HG03039 (cell line): ENCODE measurements around the gene SERTM2.

Source experiments
- ATAC-seq: cut with Tn5 transposase; IDR thresholded peaks from one replicate; pipeline ENCODE4 v1.9.1; 2021; ENCODE audit warnings: mild to moderate bottlenecking, moderate library complexity; ENCODE audit not compliant: unreplicated experiment

Gene SERTM2

DNA sequence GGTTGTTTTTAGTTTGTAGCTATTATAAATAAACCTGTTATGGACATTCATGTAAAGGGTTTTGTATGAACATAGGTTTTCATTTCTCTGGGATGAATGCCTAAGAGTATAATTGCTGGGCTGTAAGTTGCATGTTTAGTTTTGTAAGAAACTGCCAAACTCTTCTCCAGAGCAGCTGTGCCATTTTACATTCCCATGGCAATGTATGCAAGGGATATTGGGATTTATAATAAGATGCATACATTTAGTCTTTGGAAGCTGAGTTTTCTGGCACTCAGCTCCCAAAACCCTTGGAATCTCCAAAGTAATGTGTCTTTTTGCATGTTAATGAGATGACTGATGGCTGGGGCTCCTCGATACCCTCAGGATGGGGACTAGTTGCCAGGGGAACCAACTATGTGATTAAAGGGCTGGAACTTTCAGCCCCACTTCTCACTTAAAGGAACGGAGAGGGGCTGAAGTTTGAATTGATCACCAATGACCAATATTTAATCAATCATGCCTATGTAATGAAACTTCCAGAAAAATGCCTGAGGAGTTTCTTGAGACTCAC lies 44.0 kb downstream of the SERTM2 start:
- no peak for ATAC-seq

DNA sequence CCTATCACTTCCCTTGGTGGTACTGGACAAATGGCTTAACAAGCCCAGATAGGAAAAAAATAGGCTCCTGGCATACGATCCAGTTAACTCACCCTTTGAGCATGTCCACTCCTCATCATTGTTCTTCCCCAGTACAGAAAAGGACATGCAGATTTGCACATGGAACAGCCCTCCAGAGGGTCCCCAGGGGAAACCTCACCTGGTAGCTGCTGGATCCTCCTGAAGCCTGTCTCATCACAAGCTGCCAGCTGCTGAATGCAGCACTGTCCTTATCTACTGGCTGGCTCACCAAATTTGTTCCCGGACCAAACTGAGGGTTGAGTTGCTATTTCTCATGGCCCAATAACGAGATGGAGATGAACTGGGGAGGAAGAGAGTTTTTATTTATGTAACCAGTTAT lies 49.4 kb downstream of the SERTM2 start:
- ATAC-seq, result no peak

DNA sequence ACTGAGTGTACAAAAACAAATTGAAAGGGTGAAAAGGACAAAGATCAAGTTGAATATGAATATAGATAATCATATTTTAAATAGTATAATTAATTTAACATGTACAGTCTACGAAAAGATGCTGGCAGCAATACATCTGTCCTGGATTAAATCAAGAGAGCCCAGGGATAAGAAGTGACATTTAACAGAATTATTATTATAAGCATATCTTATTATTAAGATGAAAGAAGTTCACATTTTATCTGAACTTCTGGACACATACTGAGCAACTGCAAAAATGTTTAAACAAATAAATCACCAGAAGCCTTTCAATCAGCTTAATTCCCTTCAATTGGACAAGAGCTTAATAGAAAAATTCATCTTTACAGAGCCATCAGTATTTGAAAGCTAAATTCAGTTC lies 50.4 kb downstream of the SERTM2 start:
- no peak for ATAC-seq

DNA sequence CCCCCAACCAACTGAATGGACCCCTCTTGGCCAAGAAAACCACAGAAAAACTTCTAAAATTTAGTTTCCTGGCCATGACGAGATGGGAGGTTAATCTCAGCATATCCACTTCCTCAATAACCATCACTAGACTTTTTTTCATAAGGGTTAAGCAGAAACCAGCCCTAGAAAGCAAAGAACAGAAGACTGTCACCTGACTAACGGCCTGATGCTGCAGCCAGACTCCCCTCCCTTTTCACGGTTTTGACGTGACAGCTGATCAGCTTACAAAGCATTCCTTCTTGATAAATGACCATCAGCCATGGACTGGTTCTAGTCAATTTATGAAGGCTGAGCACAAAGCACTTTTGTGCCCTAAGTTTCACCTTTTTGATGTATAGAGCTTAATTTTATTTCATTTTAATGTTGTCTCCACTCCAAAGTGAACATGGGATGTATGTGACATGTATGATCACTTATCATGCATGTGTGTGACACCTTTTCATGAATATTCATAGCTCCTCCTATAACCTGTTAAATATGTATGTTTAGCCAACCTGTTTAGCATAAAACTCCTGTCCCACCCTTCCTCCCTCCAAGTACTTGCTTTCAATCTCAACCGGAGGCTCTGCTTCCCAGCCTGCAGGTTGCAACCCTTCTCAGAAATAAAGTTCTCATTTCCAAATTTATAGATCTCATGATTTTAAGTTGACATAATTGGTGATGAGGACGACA lies 56.3 kb downstream of the SERTM2 start:
- ATAC-seq, result no peak

DNA sequence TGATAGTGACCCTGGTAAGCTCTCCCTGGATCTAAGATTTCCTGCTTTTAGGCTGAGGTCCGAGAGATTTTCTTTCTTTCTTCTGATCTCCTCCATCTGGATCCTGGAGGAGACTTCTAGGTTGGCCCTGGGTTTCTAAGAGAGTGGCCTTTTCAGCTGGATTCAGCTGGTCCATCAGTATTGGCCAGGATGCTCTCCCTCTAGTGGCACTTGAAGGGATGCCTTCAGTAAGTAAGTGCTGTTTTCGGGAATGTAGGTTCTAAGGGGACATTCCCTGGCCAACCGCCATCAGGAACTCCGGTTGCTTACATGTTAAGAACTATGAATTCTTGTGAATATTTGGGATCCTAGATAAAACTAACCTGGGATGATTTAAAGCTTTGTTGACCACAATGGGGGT lies 56.9 kb downstream of the SERTM2 start:
- ATAC-seq, result no peak

DNA sequence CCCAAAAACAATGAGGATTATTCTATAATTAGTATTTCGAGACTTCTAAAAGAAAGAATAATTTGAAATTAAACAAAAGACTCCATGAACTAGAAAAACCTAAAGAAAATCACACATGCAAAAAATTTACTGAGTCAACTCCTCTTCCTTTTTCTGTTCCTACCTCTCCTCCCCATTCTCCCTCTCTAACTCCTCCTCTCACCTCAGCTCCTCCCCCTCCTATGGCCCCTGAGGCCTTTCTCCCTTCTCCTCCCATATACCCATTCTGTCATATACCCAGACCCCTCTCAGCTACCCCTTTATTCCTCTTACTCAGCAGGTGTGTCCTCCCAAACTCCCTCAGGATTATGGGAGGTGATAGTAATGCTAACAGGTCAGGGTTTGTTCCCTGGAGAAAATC lies 57.4 kb downstream of the SERTM2 start:
- no peak for ATAC-seq
